Epithelial cell of esophagus (primary cell): ENCODE data around the gene CRYBG3.

Source experiments
- DNase-seq: peaks from one replicate; pipeline ENCODE4 v3.0.0; 2010; ENCODE audit warnings: low read depth
- H3K4me3 ChIP-seq: 2 replicates; pipeline ENCODE4 v1.5.1; 2011; ENCODE audit warnings: mild to moderate bottlenecking, low read length, control low read depth
- CTCF ChIP-seq: IDR thresholded peaks from 2 replicates; pipeline ENCODE4 v1.5.1; 2011; ENCODE audit warnings: low read depth, mild to moderate bottlenecking, low read length, control low read depth, inconsistent platforms; ENCODE audit not compliant: insufficient read depth; ENCODE audit errors: missing control alignments

CRYBG3 gene

GRCh38 chr3:97958796-97959195 lies 137.0 kb downstream of the CRYBG3 start:
- no peak for DNase-seq
- H3K4me3 ChIP-seq: no peak overlapping the region
- no peak for TF ChIP-seq CTCF

- no peak for TF ChIP-seq CTCF
- no peak for DNase-seq
- H3K4me3 ChIP-seq: no peak overlapping the region
Observed at GRCh38 chr3:97959872-97960271, 138.1 kb downstream of the CRYBG3 start.

- no peak for DNase-seq
- H3K4me3 ChIP-seq: no peak overlapping the region
- TF ChIP-seq CTCF: no peak
Observed at GRCh38 chr3:97960551-97960950, 138.7 kb downstream of the CRYBG3 start.

- no peak for TF ChIP-seq CTCF
- H3K4me3 ChIP-seq: no peak overlapping the region
- DNase-seq: no peak
Observed at GRCh38 chr3:97960993-97961766, 139.4 kb downstream of the CRYBG3 start.

GRCh38 chr3:97967966-97968365 lies 146.2 kb downstream of the CRYBG3 start:
- DNase-seq: no peak
- no peak for TF ChIP-seq CTCF
- H3K4me3 ChIP-seq: no peak overlapping the region

- TF ChIP-seq CTCF: no peak
- no peak for DNase-seq
- no peak overlapping the region for H3K4me3 ChIP-seq
Observed at GRCh38 chr3:97968376-97968775, 146.6 kb downstream of the CRYBG3 start.

- no peak for TF ChIP-seq CTCF
- H3K4me3 ChIP-seq: no peak overlapping the region
- no peak for DNase-seq
Observed at GRCh38 chr3:97969541-97969940, 147.7 kb downstream of the CRYBG3 start.
